Neural crest cell (in vitro differentiated cells): ENCODE data around the gene RNASE2. TPM values are rescaled to one million over a fixed set of nuclear protein-coding genes. Genes with fewer than 3 reads are reported as not detected.
A peak's percentile ranks its signal among the peaks of the same experiment; 100 is the strongest.
"Not testable (repeated sequence)": the region's sequence is repeated elsewhere in the genome, so short reads cannot be mapped to it uniquely, and the experiment has no call there.

Experiments used
- DNase-seq: peaks from one replicate; pipeline ENCODE4 v3.0.0; 2021; ENCODE audit warnings: low read depth, mixed read lengths, low spot score
- H3K27ac Mint-ChIP-seq: one replicate; pipeline ENCODE4 v1.8.0; 2021; ENCODE audit warnings: mild to moderate bottlenecking, mixed read lengths; ENCODE audit not compliant: unreplicated experiment
- H3K27me3 Mint-ChIP-seq: 2 replicates; pipeline ENCODE4 v1.8.0; 2021; ENCODE audit warnings: low read depth, mild to moderate bottlenecking, mixed read lengths
- H3K36me3 Mint-ChIP-seq: 2 replicates; pipeline ENCODE4 v1.8.0; 2021; ENCODE audit warnings: low read depth, mild to moderate bottlenecking, mixed read lengths
- H3K4me1 Mint-ChIP-seq: 2 replicates; pipeline ENCODE4 v1.8.0; 2021; ENCODE audit warnings: mixed read lengths
- H3K4me3 Mint-ChIP-seq: one replicate; pipeline ENCODE4 v1.8.0; 2021; ENCODE audit warnings: mild to moderate bottlenecking, mixed read lengths
- H3K9me3 Mint-ChIP-seq: 2 replicates; pipeline ENCODE4 v1.8.0; 2021; ENCODE audit warnings: mixed read lengths
- total RNA-seq: library from RNA; stranded (reverse); gene quantifications from 2 replicates; pipeline ENCODE4 v1.2.1, GENCODE V29; 2021
- TF ChIP-seq, protein P1 (sequence below): fragments of 200-600 bp; sonication (generic); conservative IDR thresholded peaks from 2 replicates; pipeline ENCODE4 v1.5.0; 2021; ENCODE audit warnings: antibody characterized with exemption, mild to moderate bottlenecking

The RNASE2 gene
- total RNA-seq, 1 donor from 2014 or later = not detected

DNA sequence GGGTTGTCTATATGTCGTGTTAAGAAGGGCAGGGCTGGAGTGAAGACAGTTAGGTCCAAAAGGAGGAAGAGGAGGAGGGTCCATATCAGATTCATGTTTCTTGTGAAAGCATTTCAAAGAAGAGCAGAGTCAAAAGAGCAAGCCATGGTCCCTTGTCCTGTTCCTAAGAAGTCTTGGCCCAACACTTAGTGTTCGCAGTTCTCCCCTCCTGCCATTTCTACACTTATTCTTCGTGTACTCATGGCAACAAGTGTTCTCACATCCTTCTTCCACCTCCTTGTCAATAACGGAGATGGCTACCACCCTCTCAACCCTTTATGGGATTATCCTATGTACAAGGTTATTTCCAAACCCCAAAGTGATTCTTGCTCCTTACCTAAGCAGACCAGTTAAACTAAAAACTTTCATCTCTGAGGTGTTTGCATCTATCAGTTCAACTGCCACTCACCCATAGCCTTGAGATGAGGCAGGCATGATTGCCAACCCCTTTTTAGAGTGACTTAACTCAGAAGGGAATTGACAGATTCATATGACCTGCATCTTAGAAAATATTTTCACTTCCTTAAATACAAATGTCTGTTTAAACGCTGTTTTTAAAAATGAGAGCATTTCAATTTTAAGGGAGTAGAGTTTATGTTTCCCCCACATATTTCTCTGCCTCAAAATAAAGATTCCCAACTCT lies 19.8 kb upstream of the RNASE2 start:
- no peaks in the 10 kb centered on the region for H3K9me3 Mint-ChIP-seq
- H3K36me3 Mint-ChIP-seq = no peaks in the 10 kb centered on the region
- peaks cover 29% of the 10 kb centered on the region for H3K27me3 Mint-ChIP-seq
- no peak overlapping the region for H3K27ac Mint-ChIP-seq
- no peak overlapping the region for H3K4me3 Mint-ChIP-seq
- H3K4me1 Mint-ChIP-seq = no peaks in the 10 kb centered on the region
- no peak for DNase-seq
- TF ChIP-seq, protein P1, sequence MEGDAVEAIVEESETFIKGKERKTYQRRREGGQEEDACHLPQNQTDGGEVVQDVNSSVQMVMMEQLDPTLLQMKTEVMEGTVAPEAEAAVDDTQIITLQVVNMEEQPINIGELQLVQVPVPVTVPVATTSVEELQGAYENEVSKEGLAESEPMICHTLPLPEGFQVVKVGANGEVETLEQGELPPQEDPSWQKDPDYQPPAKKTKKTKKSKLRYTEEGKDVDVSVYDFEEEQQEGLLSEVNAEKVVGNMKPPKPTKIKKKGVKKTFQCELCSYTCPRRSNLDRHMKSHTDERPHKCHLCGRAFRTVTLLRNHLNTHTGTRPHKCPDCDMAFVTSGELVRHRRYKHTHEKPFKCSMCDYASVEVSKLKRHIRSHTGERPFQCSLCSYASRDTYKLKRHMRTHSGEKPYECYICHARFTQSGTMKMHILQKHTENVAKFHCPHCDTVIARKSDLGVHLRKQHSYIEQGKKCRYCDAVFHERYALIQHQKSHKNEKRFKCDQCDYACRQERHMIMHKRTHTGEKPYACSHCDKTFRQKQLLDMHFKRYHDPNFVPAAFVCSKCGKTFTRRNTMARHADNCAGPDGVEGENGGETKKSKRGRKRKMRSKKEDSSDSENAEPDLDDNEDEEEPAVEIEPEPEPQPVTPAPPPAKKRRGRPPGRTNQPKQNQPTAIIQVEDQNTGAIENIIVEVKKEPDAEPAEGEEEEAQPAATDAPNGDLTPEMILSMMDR = no peak

DNA sequence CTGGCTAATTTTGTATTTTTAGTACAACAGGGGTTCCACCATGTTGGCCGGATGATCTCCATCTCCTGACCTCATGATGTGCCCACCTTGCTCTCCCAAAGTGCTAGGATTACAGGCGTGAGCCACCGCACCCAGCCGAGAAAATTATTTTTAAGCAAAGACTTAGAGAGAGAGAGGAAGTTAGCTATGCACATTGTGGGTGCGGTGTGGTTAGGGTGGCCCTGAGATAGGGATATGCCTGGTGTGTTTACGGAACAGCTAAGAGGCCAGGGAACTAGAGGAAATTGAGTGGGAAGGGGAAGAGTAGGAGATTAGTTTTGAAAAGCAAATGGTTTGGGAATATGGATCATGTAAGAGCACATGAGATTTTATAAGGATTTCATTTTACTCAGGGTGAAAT lies 10.1 kb upstream of the RNASE2 start:
- not testable (repeated sequence) for H3K9me3 Mint-ChIP-seq, H3K4me1 Mint-ChIP-seq, DNase-seq, H3K36me3 Mint-ChIP-seq, H3K27ac Mint-ChIP-seq, H3K4me3 Mint-ChIP-seq
- H3K27me3 Mint-ChIP-seq = peaks cover 31% of the 10 kb centered on the region

DNA sequence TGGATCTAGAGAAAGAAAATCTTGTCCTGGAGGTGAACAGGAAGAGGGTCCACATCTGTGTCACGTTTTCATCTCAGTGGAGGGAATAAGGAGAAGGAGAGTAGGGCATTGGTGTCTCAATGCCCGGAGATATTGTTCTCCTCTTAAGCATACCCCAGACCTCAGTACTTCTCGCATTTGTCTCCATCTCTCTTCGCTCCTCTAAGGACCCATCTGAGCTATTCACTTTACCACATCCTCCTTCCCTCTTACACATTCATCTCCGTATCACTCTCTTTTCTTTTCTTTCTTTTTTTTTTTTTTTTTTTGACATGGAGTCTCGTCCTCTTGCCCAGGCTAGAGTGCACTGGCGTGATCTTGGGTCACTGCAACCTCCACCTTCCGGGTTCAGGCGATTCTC lies 8.6 kb upstream of the RNASE2 start:
- not testable (repeated sequence) for H3K4me3 Mint-ChIP-seq, DNase-seq, H3K4me1 Mint-ChIP-seq, H3K27ac Mint-ChIP-seq, H3K36me3 Mint-ChIP-seq, H3K9me3 Mint-ChIP-seq
- H3K27me3 Mint-ChIP-seq = peaks cover 31% of the 10 kb centered on the region

DNA sequence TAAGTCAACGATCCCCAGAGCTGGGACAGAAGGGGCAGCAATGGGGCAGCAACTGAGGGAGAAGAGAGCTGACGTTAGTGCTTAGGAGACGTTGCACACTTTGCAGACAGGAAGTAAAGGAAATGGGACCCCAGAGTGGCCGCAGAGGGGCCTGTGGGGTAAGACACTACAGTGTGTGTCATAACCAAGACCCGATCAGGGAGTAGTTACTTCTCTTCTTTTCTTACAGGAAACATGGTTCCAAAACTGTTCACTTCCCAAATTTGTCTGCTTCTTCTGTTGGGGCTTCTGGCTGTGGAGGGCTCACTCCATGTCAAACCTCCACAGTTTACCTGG lies 219 bp downstream of the RNASE2 start:
- not testable (repeated sequence) for H3K36me3 Mint-ChIP-seq, H3K27ac Mint-ChIP-seq, H3K4me1 Mint-ChIP-seq, H3K9me3 Mint-ChIP-seq, DNase-seq, H3K4me3 Mint-ChIP-seq, H3K27me3 Mint-ChIP-seq

DNA sequence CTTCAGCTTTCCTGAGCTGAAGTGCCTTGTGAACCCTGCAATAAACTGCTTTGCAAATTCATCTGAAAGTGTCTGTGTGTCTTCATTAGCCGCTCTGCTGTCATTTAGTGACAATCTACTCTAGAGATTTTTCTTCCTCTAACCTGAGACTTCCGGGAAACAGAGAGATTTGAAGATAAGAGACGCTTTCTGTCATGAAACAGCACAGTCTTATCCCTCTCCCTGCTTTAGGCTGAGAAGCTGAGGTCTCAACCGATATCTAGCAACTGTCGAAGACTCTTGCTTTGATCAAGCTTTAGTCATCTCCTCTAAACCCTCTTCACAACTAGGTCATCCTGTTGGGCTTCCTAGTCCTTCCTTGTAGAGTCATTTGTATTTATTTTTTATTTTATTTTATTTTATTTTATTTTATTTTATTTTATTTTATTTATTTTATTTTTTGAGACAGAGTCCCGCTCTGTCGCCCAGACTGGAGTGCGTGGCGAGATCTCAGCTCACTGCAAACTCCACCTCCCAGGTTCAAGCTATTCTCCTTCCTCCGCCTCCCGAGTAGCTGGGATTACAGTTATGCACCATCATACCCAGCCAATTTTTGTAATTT lies 1.2 kb downstream of the RNASE2 start:
- DNase-seq = no peak
- Mint-ChIP-seq H3K27ac (no peak overlapping the region), H3K36me3 (no peaks in the 10 kb centered on the region), H3K4me1 (peaks cover 17% of the 10 kb centered on the region), H3K4me3 (no peak overlapping the region), H3K27me3 (peaks cover 8% of the 10 kb centered on the region), H3K9me3 (no peaks in the 10 kb centered on the region)
- TF ChIP-seq, protein P1 = no peak

DNA sequence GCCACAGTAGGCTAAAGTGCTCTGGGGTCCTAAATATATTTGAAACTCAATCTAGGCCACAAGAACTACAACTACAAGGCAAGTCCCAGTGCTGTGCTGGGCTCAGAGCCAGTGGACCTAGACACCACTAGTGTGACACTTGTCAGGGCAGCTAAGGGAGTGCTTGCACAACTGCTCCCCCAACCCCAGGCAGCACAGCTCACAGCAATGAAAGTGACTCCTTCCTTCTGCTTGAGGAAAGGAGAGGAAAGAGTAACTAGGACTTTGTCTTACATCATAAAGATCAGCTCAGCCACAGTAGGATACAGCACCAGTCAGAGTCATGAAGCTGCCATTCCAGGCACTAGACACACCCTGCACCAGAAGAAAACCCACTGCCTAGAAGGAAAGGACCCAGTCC lies 3.7 kb downstream of the RNASE2 start:
- not testable (repeated sequence) for H3K36me3 Mint-ChIP-seq, H3K27ac Mint-ChIP-seq, H3K27me3 Mint-ChIP-seq, H3K4me3 Mint-ChIP-seq, DNase-seq, H3K9me3 Mint-ChIP-seq
- peaks cover 18% of the 10 kb centered on the region for H3K4me1 Mint-ChIP-seq

DNA sequence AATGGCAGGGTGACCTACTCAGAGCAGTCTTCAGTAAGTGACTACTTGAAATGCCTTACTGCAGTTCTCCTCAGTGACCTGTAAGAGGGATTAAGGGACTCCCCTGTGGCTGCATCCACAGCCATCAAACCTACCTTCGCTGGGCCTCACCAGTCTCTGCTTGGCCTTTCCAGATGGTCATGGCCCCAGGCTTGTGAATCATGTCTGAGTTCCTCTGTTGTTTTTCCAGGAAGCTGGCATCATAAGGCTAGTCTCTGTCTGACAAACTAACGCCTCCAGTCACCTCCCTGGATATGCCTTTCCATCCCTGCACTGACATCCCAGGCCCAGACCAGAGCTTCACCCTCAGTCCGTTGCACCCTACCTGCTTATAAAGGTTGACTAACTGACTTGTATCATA lies 14.0 kb downstream of the RNASE2 start:
- Mint-ChIP-seq H3K27ac (no peak overlapping the region), H3K27me3 (peaks cover 29% of the 10 kb centered on the region), H3K36me3 (no peaks in the 10 kb centered on the region), H3K9me3 (no peaks in the 10 kb centered on the region), H3K4me1 (peaks cover 17% of the 10 kb centered on the region), H3K4me3 (peak overlapping the region; percentile 18)
- DNase-seq = no peak
- TF ChIP-seq, protein P1 = no peak
